HepG2 (cell line): ENCODE results near the gene RNASE7. TPM values are rescaled to one million over a fixed set of nuclear protein-coding genes. Genes with fewer than 3 reads are reported as not detected.
A peak's percentile ranks its signal among the peaks of the same experiment; 100 is the strongest.

Experiments
- FOXA1 ChIP-seq, 2 experiments: fragments of 450-650 bp in 1 of 2; sonication (generic) in 1 of 2; formaldehyde crosslinking in 1 of 2; IDR thresholded peaks; 2 replicates each; pipeline versions ENCODE4 v1.4.0 to v1.6.1; 2016 to 2020; ENCODE audit warnings: missing genetic modification reagents in 1 of 2
- FOXK1 ChIP-seq: sonication (generic); formaldehyde crosslinking; IDR thresholded peaks from 2 replicates; pipeline ENCODE4 v1.4.0; 2020; ENCODE audit warnings: low read depth, missing genetic modification reagents, borderline replicate concordance
- HNF1A ChIP-seq, 2 experiments: sonication (generic) in 1 of 2; formaldehyde crosslinking in 1 of 2; IDR thresholded peaks; 2 replicates each; pipeline versions ENCODE4 v1.4.0 to v1.6.1; 2016 to 2020; ENCODE audit warnings: borderline replicate concordance in 1 of 2, low read depth in 1 of 2, mild to moderate bottlenecking in 1 of 2, missing genetic modification reagents in 1 of 2
- HOXD1 ChIP-seq: sonication (generic); formaldehyde crosslinking; IDR thresholded peaks from 2 replicates; pipeline ENCODE4 v1.5.0; 2020; ENCODE audit warnings: missing genetic modification reagents
- KDM4B ChIP-seq: sonication (generic); formaldehyde crosslinking; IDR thresholded peaks from 2 replicates; pipeline ENCODE4 v1.4.0; 2020; ENCODE audit warnings: missing genetic modification reagents
- MTA3 ChIP-seq: sonication (generic); formaldehyde crosslinking; IDR thresholded peaks from 2 replicates; pipeline ENCODE4 v1.4.0; 2020; ENCODE audit warnings: missing genetic modification reagents
- NR2C2 ChIP-seq: sonication (generic); formaldehyde crosslinking; IDR thresholded peaks from 2 replicates; pipeline ENCODE4 v1.4.0; 2020; ENCODE audit warnings: missing genetic modification reagents, mild to moderate bottlenecking, moderate library complexity, borderline replicate concordance
- ZBTB10 ChIP-seq: sonication (generic); formaldehyde crosslinking; IDR thresholded peaks from 2 replicates; pipeline ENCODE4 v1.4.0; 2020; ENCODE audit warnings: missing genetic modification reagents, borderline replicate concordance
- ZHX1 ChIP-seq: sonication (generic); formaldehyde crosslinking; IDR thresholded peaks from 2 replicates; pipeline ENCODE4 v1.8.1; 2022; ENCODE audit warnings: low read depth, mild to moderate bottlenecking, missing genetic modification reagents
- ZNF232 ChIP-seq: sonication (generic); formaldehyde crosslinking; IDR thresholded peaks from 2 replicates; pipeline ENCODE4 v1.4.0; 2020; ENCODE audit warnings: missing genetic modification reagents, borderline replicate concordance
- ZNF274 ChIP-seq: sonication (generic); formaldehyde crosslinking; IDR thresholded peaks from 2 replicates; pipeline ENCODE4 v1.5.1; 2020; ENCODE audit warnings: mild to moderate bottlenecking, missing genetic modification reagents
- ZNF281 ChIP-seq: sonication (generic); formaldehyde crosslinking; IDR thresholded peaks from 2 replicates; pipeline ENCODE4 v1.4.0; 2020; ENCODE audit warnings: missing genetic modification reagents, borderline replicate concordance
- ZNF30 ChIP-seq: sonication (generic); formaldehyde crosslinking; IDR thresholded peaks from 2 replicates; pipeline ENCODE4 v1.5.0; 2020; ENCODE audit warnings: mild to moderate bottlenecking, missing genetic modification reagents
- ZNF33A ChIP-seq: sonication (generic); formaldehyde crosslinking; IDR thresholded peaks from 2 replicates; pipeline ENCODE4 v1.5.1; 2020; ENCODE audit warnings: missing genetic modification reagents, mild to moderate bottlenecking, moderate library complexity, borderline replicate concordance
- polyA plus RNA-seq, 8 experiments: library from polyadenylated mRNA; depleted of rRNA in 3 of 8; stranded (reverse) in 7 of 8; unstranded in 1 of 8; fragments of >200 nt; fragmentation: Illumina TruSeq in 4 of 8; extraction: Trizol in 4 of 8; gene quantifications; 2 replicates each; pipeline versions ENCODE4 v1.2.1 to v1.2.3, GENCODE V29; 2011 to 2016; ENCODE audit warnings: low read depth in 4 of 8, missing spikeins in 1 of 8, mixed read lengths in 1 of 8; ENCODE audit not compliant: insufficient read depth in 1 of 8
- total RNA-seq, 5 experiments: library from RNA; depleted of rRNA; stranded (reverse); fragments of >200 nt; fragmentation: Illumina TruSeq; extraction: Trizol; gene quantifications; 2 replicates each; pipeline ENCODE4 v1.2.3, GENCODE V29; 2016; ENCODE audit warnings: low read depth in 1 of 5

Gene RNASE7
- total and polyA plus RNA-seq, 2 of the 13 experiments (the other 11 are each of a cell fraction or from before 2014, with no cell fraction given): 0.04 TPM; not detected in 1

DNA sequence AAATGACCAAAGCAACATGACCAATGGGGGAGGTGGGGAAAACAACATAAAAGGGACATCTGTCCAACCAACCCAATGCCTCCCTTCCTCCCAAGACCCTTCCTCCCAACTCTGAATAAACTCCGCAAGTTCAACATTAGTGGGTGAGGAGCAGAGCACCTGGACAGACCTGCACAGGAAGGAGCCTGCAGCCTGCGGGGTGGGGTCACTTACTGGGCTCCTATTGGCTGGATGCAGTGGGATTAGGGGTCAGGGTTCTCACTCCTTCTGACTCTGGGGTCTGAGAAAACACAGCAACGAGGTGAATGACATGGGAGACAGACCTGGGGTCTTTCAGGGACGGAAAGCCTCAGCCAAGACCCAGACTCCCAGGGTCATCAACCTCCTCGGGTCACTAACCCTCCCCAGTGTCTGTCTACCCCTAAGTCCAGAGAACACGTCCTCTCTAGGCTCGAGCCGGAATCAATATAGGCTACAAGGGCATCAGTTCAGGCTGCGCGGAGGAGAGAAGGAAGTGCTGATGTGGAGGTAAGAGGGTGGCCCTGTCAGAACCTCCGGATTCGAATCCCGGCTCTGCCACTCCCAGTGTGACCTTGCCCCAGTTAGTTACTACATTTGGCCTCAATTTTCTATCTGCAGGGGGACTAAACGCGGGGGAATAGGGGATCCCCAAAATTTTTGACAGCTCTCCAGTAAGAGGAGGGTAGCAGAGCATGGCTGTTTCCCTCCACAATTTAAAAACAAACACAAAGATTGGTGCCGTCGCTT lies 18.2 kb upstream of the RNASE7 start (continued):
- no peak for TF ChIP-seq ZHX1 (CRISPR knock-in tag)
- no peak for TF ChIP-seq ZNF30 (CRISPR knock-in tag)
- TF ChIP-seq ZNF232 (CRISPR knock-in tag): no peak
- TF ChIP-seq FOXK1 (CRISPR knock-in tag): no peak
- no peak for TF ChIP-seq KDM4B (CRISPR knock-in tag)
- no peak for TF ChIP-seq ZNF274 (CRISPR knock-in tag)
- TF ChIP-seq FOXA1 (IDR thresholded peaks at IDR 0.05): no peak
- 0 out of 2 replicates have a peak, but pooled peaks have one; percentile 22 for TF ChIP-seq FOXA1 (CRISPR knock-in tag; IDR thresholded peaks at IDR 0.05)
- peak; percentile 35; the same call in 1 of the 2 replicates for TF ChIP-seq NR2C2
- TF ChIP-seq ZNF281: no peak
- no peak for TF ChIP-seq HNF1A (IDR thresholded peaks at IDR 0.05; ENCODE audit: low read depth)
- no peak for TF ChIP-seq HNF1A (CRISPR knock-in tag; IDR thresholded peaks at IDR 0.05; ENCODE audit: borderline replicate concordance)
- no peak for TF ChIP-seq ZNF33A
- TF ChIP-seq ZBTB10 (CRISPR knock-in tag): no peak
- TF ChIP-seq HOXD1 (CRISPR knock-in tag): no peak
- TF ChIP-seq MTA3 (CRISPR knock-in tag): no peak
